Spleen (tissue), 7 donors: ENCODE measurements around the gene BAAT.

Experiments used
- CTCF ChIP-seq, 11 experiments: fragments of 200-600 bp in 7 of 11; fragments of 450-650 bp in 4 of 11; sonication (generic) in 4 of 11; IDR thresholded peaks in 8 of 11; conservative IDR thresholded peaks in 3 of 11; 1 replicate in 7 of 11; 2 replicates in 4 of 11; pipeline versions ENCODE4 v1.4.0 to v1.8.0; 2016 to 2021; ENCODE audit warnings: antibody characterized with exemption in 11 of 11, inconsistent platforms in 4 of 11, mild to moderate bottlenecking in 1 of 11
- POLR2A ChIP-seq, 3 donors: fragments of 450-650 bp; IDR thresholded peaks; one replicate each; pipeline ENCODE4 v1.5.1; 2017; ENCODE audit warnings: antibody characterized with exemption in 3 of 3, mild to moderate bottlenecking in 1 of 3
- donor health status: DM: no; HTN: no; CAD: no; lungs with moderate emphysema.
- donor health status: DM: no; HTN: no; CAD: no.
- donor health status: DM: no; HTN: no; CAD: no.

GRCh38 chr9:101369286-101369685 is 15.5 kb downstream of the BAAT start:
- TF ChIP-seq CTCF (IDR thresholded peaks at IDR 0.05 in 8 of 11, conservative IDR thresholded peaks at IDR 0.05 in 3 of 11): no peak
- no peak for TF ChIP-seq POLR2A (IDR thresholded peaks at IDR 0.05)
